HG03558 (cell line): ENCODE data around the gene LMTK2.

Source experiments
- ATAC-seq: cut with Tn5 transposase; IDR thresholded peaks from one replicate; pipeline ENCODE4 v1.9.1; 2021; ENCODE audit warnings: moderate number of reproducible peaks; ENCODE audit not compliant: unreplicated experiment; ENCODE audit errors: extremely low read depth

Gene LMTK2

GRCh38 chr7:98171449-98171848 is 64.8 kb downstream of the LMTK2 start:
- ATAC-seq, result no peak

- no peak for ATAC-seq
Measured at GRCh38 chr7:98174334-98175259, 67.9 kb downstream of the LMTK2 start.

DNA sequence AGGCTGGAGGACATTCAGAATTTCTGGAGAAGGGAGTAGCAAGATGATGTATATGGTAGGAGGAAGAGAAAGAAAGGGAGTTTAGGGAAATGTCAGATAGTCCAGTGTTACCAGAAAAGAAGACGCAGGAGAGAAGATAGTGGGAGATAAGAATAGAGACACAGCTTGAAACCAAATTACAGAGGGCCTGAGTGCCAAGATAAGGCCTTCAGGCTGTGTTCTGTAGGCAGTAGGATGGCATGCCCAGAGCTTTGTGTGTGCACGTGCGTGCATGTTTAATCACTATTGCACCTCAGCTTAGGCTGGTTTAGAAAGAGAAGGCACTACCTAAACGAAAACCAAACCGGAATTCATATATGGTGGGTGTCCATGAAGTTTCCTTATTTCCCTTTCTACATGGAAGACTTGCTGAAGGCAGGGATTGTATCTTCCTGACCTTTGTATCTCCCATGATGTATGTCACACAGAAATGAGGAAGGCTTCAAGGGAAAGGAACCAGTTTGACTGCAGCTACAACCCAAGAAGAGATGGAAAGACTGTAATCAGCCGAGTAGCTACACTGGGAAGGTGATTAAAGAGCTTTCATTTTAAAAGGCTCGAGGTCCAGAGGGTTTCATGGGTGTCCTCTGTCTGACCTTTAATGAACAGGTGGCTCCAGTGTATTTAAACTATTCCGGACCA is 68.7 kb downstream of the LMTK2 start:
- ATAC-seq, result no peak

- ATAC-seq, result no peak
Measured at GRCh38 chr7:98177553-98177952, 70.9 kb downstream of the LMTK2 start.

DNA sequence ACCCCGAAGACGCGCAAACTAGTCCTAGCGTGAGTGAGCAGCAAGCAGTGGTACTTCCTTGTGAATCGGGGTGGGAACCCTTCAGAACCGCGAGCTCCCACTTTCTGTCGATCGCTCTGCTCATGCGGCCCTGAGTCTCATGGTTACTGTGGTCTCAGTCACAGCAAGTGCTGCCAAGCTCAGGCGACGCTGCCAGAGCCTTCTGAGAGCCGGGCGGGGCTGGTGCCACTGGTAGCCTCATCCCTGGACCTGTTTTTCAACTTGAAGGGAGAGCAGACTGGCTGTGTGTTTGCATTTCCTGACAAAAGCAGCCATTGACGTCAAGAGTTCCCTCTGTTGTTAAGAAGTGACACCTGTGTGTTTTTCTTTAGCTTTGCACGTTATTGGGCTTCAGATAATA is 71.7 kb downstream of the LMTK2 start:
- no peak for ATAC-seq

DNA sequence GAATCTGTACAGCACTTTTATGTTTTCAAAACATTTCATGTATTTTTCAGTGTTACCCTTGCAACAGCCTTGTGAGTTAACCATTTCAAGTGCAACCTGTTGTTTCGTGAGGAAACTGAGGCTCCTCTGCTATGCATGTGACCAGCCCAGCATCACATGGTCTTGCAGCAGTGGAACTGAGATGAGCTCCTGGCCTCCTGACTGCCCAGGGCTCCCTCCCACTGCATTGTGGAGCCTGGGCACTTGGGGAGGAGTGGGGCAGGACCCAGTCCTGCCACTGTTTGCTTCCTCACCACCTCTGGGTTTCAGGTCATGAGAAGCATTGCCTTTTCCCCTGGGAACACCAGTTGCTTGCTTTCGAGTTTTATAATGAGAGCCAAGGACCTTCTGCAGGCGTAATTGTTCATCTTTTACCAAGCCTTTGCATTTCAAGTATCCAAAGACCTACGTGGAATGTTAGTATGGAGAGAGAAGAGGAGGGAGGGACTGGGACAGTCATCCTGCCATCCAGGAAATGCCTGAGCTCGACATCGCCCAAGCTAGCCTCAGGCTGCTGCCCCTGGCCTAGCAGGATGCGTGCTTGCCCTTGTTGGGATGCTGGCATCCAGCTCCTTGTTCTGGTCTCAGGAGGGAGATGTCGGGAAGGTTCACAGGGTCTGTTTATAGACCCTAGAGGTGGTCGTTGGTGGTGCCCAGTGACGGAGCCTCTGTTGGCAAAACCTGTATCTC is 72.3 kb downstream of the LMTK2 start:
- ATAC-seq, result no peak

GRCh38 chr7:98180751-98181150 is 74.1 kb downstream of the LMTK2 start:
- ATAC-seq, result no peak

- ATAC-seq, result no peak
Measured at GRCh38 chr7:98185101-98185500, 78.4 kb downstream of the LMTK2 start.

DNA sequence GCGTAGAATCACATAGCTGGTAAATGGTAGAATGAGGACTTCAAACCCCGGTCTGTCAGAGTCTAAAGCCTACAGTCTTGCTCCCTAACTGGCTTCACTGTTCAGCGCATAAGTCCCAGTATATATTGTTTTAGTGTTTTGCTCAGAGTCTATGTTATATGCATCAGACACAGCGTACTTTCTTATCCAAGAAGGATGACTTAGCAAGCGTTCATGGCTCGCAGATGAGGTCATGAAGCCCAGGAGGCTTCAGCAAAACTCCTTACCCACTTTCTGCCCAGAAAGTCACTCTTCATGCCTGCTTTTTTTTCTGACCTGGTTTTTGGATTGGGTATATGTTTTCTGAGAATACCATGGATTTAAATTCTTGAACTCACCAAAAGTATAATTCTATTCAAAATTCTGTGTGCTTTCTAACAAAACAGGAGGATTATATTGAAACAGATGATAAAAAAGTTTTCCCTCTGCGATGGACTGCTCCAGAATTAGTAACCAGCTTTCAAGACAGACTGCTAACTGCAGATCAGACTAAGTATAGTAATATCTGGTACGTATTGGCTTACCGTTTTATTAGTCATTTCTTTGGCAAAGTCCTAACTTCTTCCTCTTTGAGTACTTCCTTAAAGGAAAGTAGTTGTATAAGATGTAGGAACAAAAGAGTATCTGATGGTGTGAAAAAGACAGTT is 79.9 kb downstream of the LMTK2 start:
- ATAC-seq, result no peak

GRCh38 chr7:98187138-98187502 is 80.5 kb downstream of the LMTK2 start:
- ATAC-seq, result no peak

- ATAC-seq, result no peak
Measured at GRCh38 chr7:98189559-98189958, 82.9 kb downstream of the LMTK2 start.

DNA sequence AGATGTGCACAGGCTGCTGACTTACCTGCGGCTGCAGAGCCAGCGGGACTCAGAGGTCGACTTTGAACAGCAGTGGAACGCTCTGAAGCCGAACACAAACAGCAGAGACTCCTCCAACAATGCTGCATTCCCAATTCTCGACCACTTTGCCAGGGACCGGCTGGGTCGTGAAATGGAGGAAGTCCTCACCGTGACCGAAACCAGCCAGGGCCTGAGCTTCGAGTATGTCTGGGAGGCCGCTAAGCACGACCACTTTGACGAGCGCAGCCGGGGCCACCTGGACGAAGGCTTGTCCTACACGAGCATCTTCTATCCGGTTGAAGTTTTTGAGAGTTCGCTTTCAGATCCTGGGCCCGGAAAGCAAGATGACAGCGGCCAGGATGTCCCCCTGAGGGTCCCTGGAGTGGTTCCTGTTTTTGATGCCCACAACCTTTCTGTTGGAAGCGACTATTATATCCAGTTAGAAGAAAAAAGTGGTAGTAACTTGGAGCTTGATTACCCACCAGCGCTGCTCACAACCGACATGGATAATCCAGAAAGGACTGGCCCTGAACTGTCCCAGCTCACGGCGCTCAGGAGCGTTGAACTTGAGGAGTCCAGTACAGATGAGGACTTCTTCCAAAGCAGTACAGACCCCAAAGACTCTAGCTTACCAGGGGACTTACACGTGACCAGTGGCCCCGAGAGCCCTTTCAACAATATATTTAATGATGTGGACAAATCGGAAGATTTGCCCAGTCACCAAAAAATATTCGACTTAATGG is 85.2 kb downstream of the LMTK2 start:
- ATAC-seq, result no peak

- no peak for ATAC-seq
Measured at GRCh38 chr7:98192781-98193457, 86.3 kb downstream of the LMTK2 start.

- no peak for ATAC-seq
Measured at GRCh38 chr7:98193474-98194180, 87.0 kb downstream of the LMTK2 start.

DNA sequence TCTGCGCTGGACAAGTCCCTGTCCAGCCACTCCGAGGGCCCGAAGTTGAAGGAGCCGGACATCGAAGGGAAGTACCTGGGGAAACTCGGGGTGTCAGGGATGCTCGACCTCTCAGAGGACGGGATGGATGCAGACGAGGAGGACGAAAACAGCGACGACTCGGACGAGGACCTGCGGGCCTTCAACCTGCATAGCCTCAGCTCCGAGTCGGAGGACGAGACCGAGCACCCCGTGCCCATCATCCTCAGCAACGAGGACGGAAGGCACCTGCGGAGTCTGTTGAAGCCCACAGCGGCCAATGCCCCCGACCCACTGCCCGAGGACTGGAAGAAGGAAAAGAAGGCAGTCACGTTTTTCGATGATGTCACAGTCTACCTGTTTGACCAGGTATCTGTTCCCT is 87.5 kb downstream of the LMTK2 start:
- ATAC-seq, result no peak

DNA sequence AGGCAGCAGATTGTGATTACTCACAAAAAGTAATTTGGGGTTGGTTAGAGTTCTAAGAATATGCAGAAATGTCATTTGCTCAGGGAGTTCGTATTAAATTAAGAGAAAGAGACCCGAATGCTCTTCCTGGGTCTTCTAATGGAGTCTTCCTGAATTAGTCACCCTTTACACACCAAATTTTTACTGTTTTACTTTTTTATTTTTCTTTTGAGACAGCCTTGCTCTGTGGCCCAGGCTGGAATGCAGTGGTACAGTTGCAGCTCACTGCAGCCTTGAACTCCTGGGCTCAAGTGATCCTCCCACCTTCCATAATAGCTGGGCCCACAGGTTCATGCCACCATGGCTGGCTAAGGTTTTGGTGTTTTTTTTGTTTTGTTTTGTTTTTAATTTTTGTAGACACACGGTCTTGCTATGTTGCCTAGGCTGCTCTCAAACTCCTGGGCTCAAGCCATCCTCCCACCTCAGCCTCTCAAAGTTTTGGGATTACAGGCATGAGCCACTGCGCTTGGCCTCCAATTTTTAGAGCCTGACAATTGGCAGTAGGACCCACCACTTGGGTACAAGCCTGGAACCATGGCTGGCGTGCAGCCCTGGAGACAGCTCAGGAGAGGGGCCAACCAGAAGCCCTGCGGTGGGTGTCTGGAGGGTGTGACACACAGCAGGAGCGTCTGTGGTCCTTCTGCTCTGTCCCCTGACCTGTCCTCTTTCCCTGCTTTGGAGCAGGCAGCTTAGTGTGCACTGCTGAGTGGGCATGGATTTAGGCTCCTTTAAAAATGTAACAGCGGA is 88.2 kb downstream of the LMTK2 start:
- no peak for ATAC-seq

GRCh38 chr7:98196706-98197605 is 90.3 kb downstream of the LMTK2 start:
- ATAC-seq, result no peak
